Gastroesophageal sphincter (tissue), 4 donors: ENCODE measurements around the gene SYNE1. TPM values are rescaled to one million over a fixed set of nuclear protein-coding genes. Genes with fewer than 3 reads are reported as not detected.

Source experiments
- ATAC-seq: fragments of 150-250 bp; one replicate; pipeline ENCODE4 v1.9.1; 2016; ENCODE audit warnings: mild to moderate bottlenecking, moderate library complexity
- H3K27ac ChIP-seq, 4 donors: fragments of 200-600 bp; sonication (generic) in 3 of 4; 1 replicate in 3 of 4; 2 replicates in 1 of 4; pipeline ENCODE4 v1.5.1; 2016 to 2019
- H3K27me3 ChIP-seq: fragments of 200-600 bp; sonication (generic); one replicate; pipeline ENCODE4 v1.5.1; 2019
- H3K36me3 ChIP-seq, 2 donors: fragments of 200-600 bp; sonication (generic); one replicate each; pipeline ENCODE4 v1.5.1; 2019; ENCODE audit warnings: control low read depth in 1 of 2
- H3K4me1 ChIP-seq, 3 donors: fragments of 200-600 bp; sonication (generic); 1 replicate in 2 of 3; 2 replicates in 1 of 3; pipeline ENCODE4 v1.5.1; 2016 to 2019; ENCODE audit warnings: control low read depth in 2 of 3
- H3K4me3 ChIP-seq, 2 donors: fragments of 200-600 bp; sonication (generic); one replicate each; pipeline ENCODE4 v1.5.1; 2019; ENCODE audit warnings: mild to moderate bottlenecking in 1 of 2, moderate library complexity in 1 of 2
- H3K9me3 ChIP-seq, 3 donors: fragments of 200-600 bp; sonication (generic); one replicate each; pipeline ENCODE4 v1.5.1; 2017 to 2019; ENCODE audit warnings: control low read depth in 2 of 3
- CTCF ChIP-seq, 4 experiments: fragments of 200-600 bp in 2 of 4; fragments of 450-650 bp in 2 of 4; sonication (generic) in 1 of 4; IDR thresholded peaks; one replicate each; pipeline ENCODE4 v1.5.1; 2017 to 2019; ENCODE audit warnings: antibody characterized with exemption in 4 of 4, mild to moderate bottlenecking in 2 of 4, moderate library complexity in 2 of 4
- EP300 ChIP-seq: sonication (generic); formaldehyde crosslinking; IDR thresholded peaks from one replicate; pipeline ENCODE4 v1.6.1; 2017; ENCODE audit warnings: antibody characterized with exemption, mild to moderate bottlenecking
- POLR2A ChIP-seq, 2 donors: fragments of 450-650 bp; IDR thresholded peaks; one replicate each; pipeline ENCODE4 v1.6.1; 2017; ENCODE audit warnings: antibody characterized with exemption in 2 of 2, mild to moderate bottlenecking in 2 of 2, moderate library complexity in 1 of 2
- POLR2AphosphoS5 ChIP-seq: sonication (generic); formaldehyde crosslinking; IDR thresholded peaks from one replicate; pipeline ENCODE4 v1.6.1; 2017; ENCODE audit warnings: antibody characterized with exemption
- whole genome bisulfite sequencing, 2 donors: methylation state at CpG; one replicate each; pipeline ENCODE4 v1.1.5; 2018; ENCODE audit warnings: low coverage in 1 of 2; 5-methylcytosine and 5-hydroxymethylcytosine counted together
- total RNA-seq, 4 donors: library from RNA; depleted of rRNA; stranded (reverse); fragments of >200 nt; gene quantifications; one replicate each; pipeline ENCODE4 v1.1.0, GENCODE V29; 2016

Gene SYNE1
- total RNA-seq, 4 donors from 2014 or later = 160 to 268 (median 215) TPM

GRCh38 chr6:152387091-152387490 lies 250.1 kb downstream of the SYNE1 start:
- peaks cover 0 to 14% of the 10 kb centered on the region in 2 donors for H3K36me3 ChIP-seq
- 82 to 90% methylated on average over 6 of the region's 6 CpGs for WGBS, 2 donors
- peaks cover 0 to 2% (median 0%) of the 10 kb centered on the region in 3 donors for H3K4me1 ChIP-seq
- H3K4me3 ChIP-seq = no peak overlapping the region
- no peaks in the 10 kb centered on the region for H3K9me3 ChIP-seq
- no peak for ATAC-seq
- TF ChIP-seq POLR2A (IDR thresholded peaks at IDR 0.05) = no peak
- TF ChIP-seq POLR2AphosphoS5 = no peak
- TF ChIP-seq EP300 = no peak
- no peak for TF ChIP-seq CTCF (IDR thresholded peaks at IDR 0.05)
- no peaks in the 10 kb centered on the region for H3K27me3 ChIP-seq
- no peak overlapping the region for H3K27ac ChIP-seq

GRCh38 chr6:152386131-152386530 lies 251.0 kb downstream of the SYNE1 start:
- Histone ChIP-seq H3K27ac (no peak overlapping the region), H3K4me3 (no peak overlapping the region), H3K4me1 (peaks cover 0 to 9% (median 0%) of the 10 kb centered on the region in 3 donors), H3K36me3 (peaks cover 0 to 13% of the 10 kb centered on the region in 2 donors), H3K27me3 (no peaks in the 10 kb centered on the region), H3K9me3 (no peaks in the 10 kb centered on the region)
- WGBS, 2 donors = 53 to 61% methylated on average over 2 of the region's 2 CpGs
- TF ChIP-seq CTCF (IDR thresholded peaks at IDR 0.05) (no peak), POLR2AphosphoS5 (no peak), EP300 (no peak), POLR2A (IDR thresholded peaks at IDR 0.05) (no peak)
- no peak for ATAC-seq

- TF ChIP-seq POLR2AphosphoS5 = peak; percentile 95
- peak in 2 of 4 experiments; percentile 3 to 11 for TF ChIP-seq CTCF (IDR thresholded peaks at IDR 0.05)
- TF ChIP-seq EP300 = no peak
- peak; percentile 77 to 86 for TF ChIP-seq POLR2A (IDR thresholded peaks at IDR 0.05)
- peak overlapping the region; percentile 89 to 94 (median 90) for H3K27ac ChIP-seq
- peaks cover 2 to 21% (median 7%) of the 10 kb centered on the region in 3 donors for H3K4me1 ChIP-seq
- WGBS, 2 donors = 3 to 15% methylated on average over 11 to 16 of the region's 17 CpGs
- no peaks in the 10 kb centered on the region for H3K9me3 ChIP-seq
- H3K36me3 ChIP-seq = peaks cover 0 to 3% of the 10 kb centered on the region in 2 donors
- H3K4me3 ChIP-seq = peak overlapping the region; percentile 51 to 55
- peak; percentile 92 for ATAC-seq
- H3K27me3 ChIP-seq = no peaks in the 10 kb centered on the region
Measured at GRCh38 chr6:152380993-152381898, 255.9 kb downstream of the SYNE1 start.

- H3K36me3 ChIP-seq = peaks cover 0 to 11% of the 10 kb centered on the region in 2 donors
- peak; percentile 68 for ATAC-seq
- H3K4me3 ChIP-seq = peak overlapping the region; percentile 51 to 55
- peak in 1 of 4 experiments; percentile 18 for TF ChIP-seq CTCF (IDR thresholded peaks at IDR 0.05)
- peak; percentile 30 for TF ChIP-seq POLR2AphosphoS5
- no peak for TF ChIP-seq EP300
- TF ChIP-seq POLR2A (IDR thresholded peaks at IDR 0.05) = peak in 1 of 2 donors; percentile 15
- peaks cover 2 to 21% (median 7%) of the 10 kb centered on the region in 3 donors for H3K4me1 ChIP-seq
- H3K9me3 ChIP-seq = no peaks in the 10 kb centered on the region
- H3K27me3 ChIP-seq = no peaks in the 10 kb centered on the region
- WGBS, 2 donors = 0 to 5% methylated on average over 5 of the region's 5 CpGs
- H3K27ac ChIP-seq = peak overlapping the region; percentile 89 to 94 (median 90)
Measured at GRCh38 chr6:152380351-152380767, 256.8 kb downstream of the SYNE1 start.
